Measurements from ENCODE around the gene YIF1B.

YIF1B gene

DNA sequence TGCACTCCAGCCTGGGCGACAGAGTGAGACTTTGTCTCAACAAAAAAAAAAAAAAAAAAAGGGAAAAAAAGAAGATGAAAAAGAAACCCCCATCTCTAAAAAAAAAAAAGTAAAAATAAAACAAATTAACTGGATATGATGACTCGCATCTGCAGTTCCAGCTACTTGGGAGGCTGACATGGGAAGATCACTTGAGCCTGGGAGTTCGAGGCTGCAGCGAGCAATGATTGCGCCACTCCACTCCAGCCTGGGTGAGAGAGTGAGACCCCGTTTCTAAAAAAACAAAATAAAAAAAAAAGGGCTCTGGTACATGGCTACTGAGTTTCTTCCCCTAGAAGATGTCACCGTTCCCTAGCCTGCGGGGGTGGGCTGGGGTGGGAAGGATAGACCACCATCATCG, 17.5 kb upstream of the YIF1B start:
- ChIA-PET CTCF (interaction anchor here (0.9 to 1.1 kb wide), 2 partner anchors 89 to 90 kb away, joined by 3 to 4 read pairs; no protein-coding TSS in a partner anchor), POLR2A (interaction anchor here (1.5 kb wide), 1 partner anchor 41 kb away, joined by 3 read pairs; the partner anchor contains the start of gene PSMD8)
- no peak for DNase-seq (ENCODE audit: extremely low spot score)
- TF ChIP-seq ELF4 (IDR thresholded peaks at IDR 0.05) (no peak), CTBP1 (IDR thresholded peaks at IDR 0.05; ENCODE audit: borderline replicate concordance) (no peak), NFRKB (IDR thresholded peaks at IDR 0.05) (no peak), FOXM1 (IDR thresholded peaks at IDR 0.05; ENCODE audit: borderline replicate concordance) (no peak), FOXA1 (IDR thresholded peaks at IDR 0.05) (no peak)
- TF ChIP-seq, protein P1, sequence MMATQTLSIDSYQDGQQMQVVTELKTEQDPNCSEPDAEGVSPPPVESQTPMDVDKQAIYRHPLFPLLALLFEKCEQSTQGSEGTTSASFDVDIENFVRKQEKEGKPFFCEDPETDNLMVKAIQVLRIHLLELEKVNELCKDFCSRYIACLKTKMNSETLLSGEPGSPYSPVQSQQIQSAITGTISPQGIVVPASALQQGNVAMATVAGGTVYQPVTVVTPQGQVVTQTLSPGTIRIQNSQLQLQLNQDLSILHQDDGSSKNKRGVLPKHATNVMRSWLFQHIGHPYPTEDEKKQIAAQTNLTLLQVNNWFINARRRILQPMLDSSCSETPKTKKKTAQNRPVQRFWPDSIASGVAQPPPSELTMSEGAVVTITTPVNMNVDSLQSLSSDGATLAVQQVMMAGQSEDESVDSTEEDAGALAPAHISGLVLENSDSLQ (IDR thresholded peaks at IDR 0.05): no peak

DNA sequence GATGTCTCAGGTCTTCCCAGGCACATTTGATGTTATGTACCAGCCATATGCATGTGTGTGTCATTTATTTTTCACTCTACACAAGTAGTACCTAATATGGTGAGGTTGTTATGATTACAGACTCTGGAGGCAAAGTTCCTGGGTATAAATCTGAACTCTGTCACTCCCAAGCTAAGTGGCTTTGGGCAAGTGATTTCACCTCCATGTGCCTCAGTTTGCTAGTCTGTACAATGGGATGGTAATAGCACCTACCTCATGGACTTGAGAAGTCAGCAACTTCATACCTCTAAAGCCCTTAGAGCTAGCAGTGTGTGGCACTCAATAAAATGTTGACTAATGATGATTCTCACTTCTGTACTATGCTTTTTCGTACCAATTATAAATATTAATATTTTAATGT, 16.0 kb upstream of the YIF1B start:
- TF ChIP-seq FOXM1 (IDR thresholded peaks at IDR 0.05; ENCODE audit: borderline replicate concordance): no peak
- TF ChIP-seq ELF4 (IDR thresholded peaks at IDR 0.05): no peak
- no peak for TF ChIP-seq L3MBTL2 (conservative IDR thresholded peaks at IDR 0.05)
- no peak for TF ChIP-seq TARDBP (IDR thresholded peaks at IDR 0.05)
- no peak for TF ChIP-seq HDGF (IDR thresholded peaks at IDR 0.05; ENCODE audit: borderline replicate concordance)
- no peak for TF ChIP-seq FOXA1 (IDR thresholded peaks at IDR 0.05)
- TF ChIP-seq SP1 (IDR thresholded peaks at IDR 0.05): no peak
- TF ChIP-seq, protein P1 (IDR thresholded peaks at IDR 0.05): no peak
- no peak for TF ChIP-seq FOXK2 (IDR thresholded peaks at IDR 0.05)
- TF ChIP-seq CTBP1 (IDR thresholded peaks at IDR 0.05; ENCODE audit: borderline replicate concordance): no peak
- no peak for TF ChIP-seq ZNF384 (IDR thresholded peaks at IDR 0.05)
- no peak for TF ChIP-seq ARNT (IDR thresholded peaks at IDR 0.05)
- no peak for TF ChIP-seq BHLHE40 (IDR thresholded peaks at IDR 0.05; ENCODE audit: borderline replicate concordance)
- DNase-seq (ENCODE audit: extremely low spot score): no peak
- CTCF ChIA-PET: no interaction called here
- POLR2A ChIA-PET: no interaction called here

DNA sequence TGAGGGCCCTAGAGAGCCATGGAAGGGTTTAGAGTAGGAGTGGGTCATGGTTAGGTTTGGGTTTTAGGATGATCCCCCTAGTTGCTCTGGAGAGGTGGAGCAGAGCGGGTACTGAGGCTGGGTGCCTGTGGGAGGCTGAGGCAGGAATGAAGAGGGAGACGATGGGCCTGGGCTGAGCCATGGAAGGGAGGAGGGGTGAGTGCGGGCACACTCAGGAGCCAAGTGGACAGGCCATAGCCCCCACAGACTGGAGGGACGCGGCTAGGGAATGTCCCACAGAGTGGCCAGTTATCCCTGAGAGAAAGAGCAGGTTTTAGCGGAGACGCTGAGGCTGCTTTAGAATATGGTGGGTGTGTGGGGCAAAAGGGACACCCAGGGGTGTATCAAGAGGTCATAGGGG, 13.9 kb upstream of the YIF1B start:
- no peak for DNase-seq (ENCODE audit: extremely low spot score)
- TF ChIP-seq ZNF384 (IDR thresholded peaks at IDR 0.05) (no peak), LEF1 (IDR thresholded peaks at IDR 0.05; ENCODE audit: borderline replicate concordance) (no peak), HDGF (IDR thresholded peaks at IDR 0.05; ENCODE audit: borderline replicate concordance) (no peak)
- ChIA-PET CTCF (interaction anchor here (1.3 kb wide), 1 partner anchor 85 kb away, joined by 4 read pairs; no protein-coding TSS in a partner anchor), POLR2A (no interaction called here)

DNA sequence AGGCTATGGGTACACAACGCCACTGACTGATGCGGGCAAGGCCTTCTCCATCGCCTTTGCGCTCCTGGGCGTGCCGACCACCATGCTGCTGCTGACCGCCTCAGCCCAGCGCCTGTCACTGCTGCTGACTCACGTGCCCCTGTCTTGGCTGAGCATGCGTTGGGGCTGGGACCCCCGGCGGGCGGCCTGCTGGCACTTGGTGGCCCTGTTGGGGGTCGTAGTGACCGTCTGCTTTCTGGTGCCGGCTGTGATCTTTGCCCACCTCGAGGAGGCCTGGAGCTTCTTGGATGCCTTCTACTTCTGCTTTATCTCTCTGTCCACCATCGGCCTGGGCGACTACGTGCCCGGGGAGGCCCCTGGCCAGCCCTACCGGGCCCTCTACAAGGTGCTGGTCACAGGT, 10.8 kb upstream of the YIF1B start:
- CTCF ChIA-PET: no interaction called here
- TF ChIP-seq LEF1 (IDR thresholded peaks at IDR 0.05; ENCODE audit: borderline replicate concordance): no peak
- no peak for TF ChIP-seq HDGF (IDR thresholded peaks at IDR 0.05; ENCODE audit: borderline replicate concordance)
- TF ChIP-seq FOXA1 (IDR thresholded peaks at IDR 0.05): no peak
- no peak for TF ChIP-seq SP1 (IDR thresholded peaks at IDR 0.05)
- TF ChIP-seq ELF4 (IDR thresholded peaks at IDR 0.05): no peak
- no peak for TF ChIP-seq ZNF384 (IDR thresholded peaks at IDR 0.05)
- TF ChIP-seq CTBP1 (IDR thresholded peaks at IDR 0.05; ENCODE audit: borderline replicate concordance): no peak
- no peak for TF ChIP-seq FOXK2 (IDR thresholded peaks at IDR 0.05)
- TF ChIP-seq ARNT (IDR thresholded peaks at IDR 0.05): no peak
- TF ChIP-seq TARDBP (IDR thresholded peaks at IDR 0.05): no peak
- TF ChIP-seq, protein P1 (IDR thresholded peaks at IDR 0.05): no peak
- TF ChIP-seq FOXM1 (IDR thresholded peaks at IDR 0.05; ENCODE audit: borderline replicate concordance): no peak
- no peak for TF ChIP-seq BHLHE40 (IDR thresholded peaks at IDR 0.05; ENCODE audit: borderline replicate concordance)
- no peak for TF ChIP-seq NFRKB (IDR thresholded peaks at IDR 0.05)
- TF ChIP-seq L3MBTL2 (conservative IDR thresholded peaks at IDR 0.05): no peak
- no peak for DNase-seq (ENCODE audit: extremely low spot score)
- POLR2A ChIA-PET: no interaction called here

DNA sequence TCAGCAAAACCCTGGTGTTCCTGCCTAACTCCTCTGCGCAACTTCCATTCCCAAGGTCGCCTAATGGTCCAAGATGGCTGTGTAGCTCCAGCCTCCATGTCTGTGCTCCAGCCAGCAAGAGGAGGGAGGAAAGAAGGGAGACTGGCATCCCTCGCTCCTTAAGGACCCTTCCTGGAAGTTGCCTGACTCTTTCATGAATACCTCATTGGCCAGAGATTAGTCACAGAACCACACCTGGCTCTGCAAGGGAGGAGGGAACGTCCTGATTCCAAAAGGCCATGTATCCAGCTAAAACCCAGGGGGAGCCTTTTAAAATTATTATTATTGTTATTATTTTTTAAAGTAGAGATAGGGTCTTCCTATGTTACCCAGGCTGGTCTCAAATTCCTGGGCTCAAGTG, 8.7 kb upstream of the YIF1B start:
- no peak for DNase-seq (ENCODE audit: extremely low spot score)
- POLR2A ChIA-PET: no interaction called here
- no peak for TF ChIP-seq FOXM1 (IDR thresholded peaks at IDR 0.05; ENCODE audit: borderline replicate concordance)
- TF ChIP-seq SP1 (IDR thresholded peaks at IDR 0.05): no peak
- no peak for TF ChIP-seq ZNF384 (IDR thresholded peaks at IDR 0.05)
- CTCF ChIA-PET: interaction anchor here (0.7 kb wide), 1 partner anchor 9 kb away, joined by 3 read pairs; no protein-coding TSS in a partner anchor

DNA sequence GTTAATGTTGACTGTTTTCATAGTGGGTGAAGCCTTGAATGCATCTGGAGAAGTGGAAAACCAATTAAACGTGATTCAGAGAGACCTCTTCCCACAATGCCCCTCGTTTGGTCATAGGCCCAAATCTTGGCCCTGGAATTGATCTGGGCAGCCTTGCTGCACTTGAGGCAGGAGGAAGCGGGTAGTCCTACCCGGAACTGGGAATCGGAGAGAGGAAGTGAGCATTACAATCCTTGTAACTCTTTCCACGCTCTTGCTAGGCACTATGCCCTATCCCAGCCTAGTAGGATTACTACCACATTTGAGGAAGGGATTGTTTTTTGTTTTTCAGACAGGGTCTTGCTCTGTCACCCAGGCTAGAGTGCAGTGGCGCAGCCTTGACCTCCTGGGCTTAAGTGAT, 7.5 kb upstream of the YIF1B start:
- ChIA-PET POLR2A (no interaction called here), CTCF (no interaction called here)
- TF ChIP-seq FOXM1 (IDR thresholded peaks at IDR 0.05; ENCODE audit: borderline replicate concordance) (no peak), CTBP1 (IDR thresholded peaks at IDR 0.05; ENCODE audit: borderline replicate concordance) (no peak), ARNT (IDR thresholded peaks at IDR 0.05) (no peak), LEF1 (IDR thresholded peaks at IDR 0.05; ENCODE audit: borderline replicate concordance) (no peak), TARDBP (IDR thresholded peaks at IDR 0.05) (no peak), BHLHE40 (IDR thresholded peaks at IDR 0.05; ENCODE audit: borderline replicate concordance) (no peak), ZNF384 (IDR thresholded peaks at IDR 0.05) (no peak), ELF4 (IDR thresholded peaks at IDR 0.05) (no peak), FOXK2 (IDR thresholded peaks at IDR 0.05) (no peak), HDGF (IDR thresholded peaks at IDR 0.05; ENCODE audit: borderline replicate concordance) (no peak), NFRKB (IDR thresholded peaks at IDR 0.05) (no peak), FOXA1 (IDR thresholded peaks at IDR 0.05) (no peak), L3MBTL2 (conservative IDR thresholded peaks at IDR 0.05) (no peak), SP1 (IDR thresholded peaks at IDR 0.05) (no peak)
- TF ChIP-seq, protein P1 (IDR thresholded peaks at IDR 0.05): no peak
- no peak for DNase-seq (ENCODE audit: extremely low spot score)

Measured in HEK293T (cell line).